Osteocyte (in vitro differentiated cells): ENCODE results near the gene RASSF4. TPM values are rescaled to one million over a fixed set of nuclear protein-coding genes. Genes with fewer than 3 reads are reported as not detected.

ENCODE experiments used
- DNase-seq: peaks from one replicate; pipeline ENCODE4 v3.0.0; 2021; ENCODE audit warnings: mixed read lengths; ENCODE audit not compliant: unreplicated experiment; ENCODE audit errors: extremely low spot score
- H3K27ac Mint-ChIP-seq: one replicate; pipeline ENCODE4 v1.8.0; 2021; ENCODE audit warnings: mild to moderate bottlenecking, mixed read lengths; ENCODE audit not compliant: unreplicated experiment
- H3K27me3 Mint-ChIP-seq: one replicate; pipeline ENCODE4 v1.8.0; 2021; ENCODE audit warnings: mixed read lengths; ENCODE audit not compliant: unreplicated experiment
- H3K36me3 Mint-ChIP-seq: one replicate; pipeline ENCODE4 v1.8.0; 2021; ENCODE audit warnings: mixed read lengths; ENCODE audit not compliant: unreplicated experiment
- H3K4me1 Mint-ChIP-seq: one replicate; pipeline ENCODE4 v1.8.0; 2021; ENCODE audit warnings: mixed read lengths; ENCODE audit not compliant: unreplicated experiment
- H3K4me3 Mint-ChIP-seq: one replicate; pipeline ENCODE4 v1.8.0; 2021; ENCODE audit warnings: mild to moderate bottlenecking, moderate library complexity, mixed read lengths; ENCODE audit not compliant: unreplicated experiment
- H3K9me3 Mint-ChIP-seq: one replicate; pipeline ENCODE4 v1.8.0; 2021; ENCODE audit warnings: mixed read lengths; ENCODE audit not compliant: unreplicated experiment
- CTCF ChIP-seq: fragments of 200-600 bp; sonication (generic); IDR thresholded peaks from 2 replicates; pipeline ENCODE4 v1.5.0; 2021; ENCODE audit warnings: antibody characterized with exemption, mild to moderate bottlenecking, moderate library complexity
- total RNA-seq: library from RNA; stranded (reverse); gene quantifications from 2 replicates; pipeline ENCODE4 v1.2.1, GENCODE V29; 2021

The RASSF4 gene
- total RNA-seq, 1 donor from 2014 or later: 11.8 TPM

DNA sequence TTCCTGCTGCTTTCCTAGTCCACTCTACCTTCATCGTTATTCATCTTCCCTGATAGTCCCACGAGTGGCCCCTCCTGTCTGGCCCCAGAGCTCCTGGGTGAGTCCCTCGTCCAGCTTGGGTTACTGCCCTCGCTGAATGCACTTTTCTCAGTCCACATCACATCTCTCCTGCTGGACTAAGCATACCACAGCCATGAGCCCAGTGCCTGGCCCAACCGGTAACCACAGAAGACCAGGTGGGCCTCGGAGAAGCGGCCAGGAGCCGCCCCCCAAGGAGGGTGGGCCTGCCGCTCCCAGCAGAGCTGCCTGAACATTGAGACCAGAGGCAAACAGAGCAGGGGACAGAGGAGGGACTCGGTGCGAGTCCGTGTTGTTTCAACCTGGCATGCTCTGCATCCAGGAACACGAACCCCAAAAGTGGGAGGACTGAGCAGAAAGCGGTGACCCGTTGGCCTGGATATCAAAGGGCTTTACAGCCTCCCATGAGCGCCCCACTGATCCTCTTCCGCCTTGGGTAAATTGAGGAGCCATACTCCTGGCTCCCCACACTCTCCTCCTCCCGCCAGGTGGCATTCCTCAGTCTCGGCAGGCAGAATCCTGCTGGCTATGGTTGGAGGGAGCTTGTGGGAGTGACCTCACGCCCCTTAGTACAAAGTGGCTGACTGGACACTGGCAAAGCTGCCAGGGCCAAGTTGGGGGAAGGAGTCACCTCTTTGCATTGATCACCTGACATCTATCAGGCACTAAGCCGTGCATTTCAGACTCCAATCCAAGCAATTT lies 35.2 kb upstream of the RASSF4 start:
- H3K36me3 Mint-ChIP-seq: no peaks in the 10 kb centered on the region
- H3K9me3 Mint-ChIP-seq: no peaks in the 10 kb centered on the region
- TF ChIP-seq CTCF: no peak
- no peak overlapping the region for H3K27ac Mint-ChIP-seq
- H3K4me1 Mint-ChIP-seq: no peaks in the 10 kb centered on the region
- H3K27me3 Mint-ChIP-seq: peaks cover 22% of the 10 kb centered on the region
- no peak overlapping the region for H3K4me3 Mint-ChIP-seq
- peak; percentile 71 for DNase-seq

DNA sequence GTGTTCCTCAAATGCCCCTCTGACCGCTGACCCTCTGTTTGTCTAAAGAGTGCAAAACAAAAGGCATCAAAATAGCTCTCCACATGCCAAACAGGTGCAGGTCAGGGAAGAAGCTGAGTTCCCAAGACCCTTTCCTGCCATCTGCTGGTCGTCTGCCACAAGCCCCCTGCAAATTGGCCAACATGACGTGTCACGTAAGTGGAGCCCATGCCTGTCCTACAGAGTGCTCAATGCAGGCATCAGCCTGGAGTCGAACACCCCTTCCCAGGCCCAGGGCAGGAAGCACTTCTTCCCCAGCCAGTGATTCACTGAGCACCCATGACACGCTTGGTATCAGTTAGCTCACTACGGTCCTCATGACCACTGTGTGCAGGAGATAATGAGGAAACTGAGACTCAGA lies 34.4 kb upstream of the RASSF4 start:
- peak; percentile 49 for TF ChIP-seq CTCF
- H3K9me3 Mint-ChIP-seq: no peaks in the 10 kb centered on the region
- H3K4me3 Mint-ChIP-seq: no peak overlapping the region
- H3K4me1 Mint-ChIP-seq: no peaks in the 10 kb centered on the region
- peak; percentile 54 for DNase-seq
- peaks cover 18% of the 10 kb centered on the region for H3K27me3 Mint-ChIP-seq
- no peaks in the 10 kb centered on the region for H3K36me3 Mint-ChIP-seq
- H3K27ac Mint-ChIP-seq: no peak overlapping the region

- H3K36me3 Mint-ChIP-seq: no peaks in the 10 kb centered on the region
- H3K9me3 Mint-ChIP-seq: no peaks in the 10 kb centered on the region
- TF ChIP-seq CTCF: no peak
- peaks cover 13% of the 10 kb centered on the region for H3K27me3 Mint-ChIP-seq
- H3K4me3 Mint-ChIP-seq: no peak overlapping the region
- no peaks in the 10 kb centered on the region for H3K4me1 Mint-ChIP-seq
- no peak for DNase-seq
- no peak overlapping the region for H3K27ac Mint-ChIP-seq
Observed at GRCh38 chr10:44925811-44926750, 33.5 kb upstream of the RASSF4 start.

DNA sequence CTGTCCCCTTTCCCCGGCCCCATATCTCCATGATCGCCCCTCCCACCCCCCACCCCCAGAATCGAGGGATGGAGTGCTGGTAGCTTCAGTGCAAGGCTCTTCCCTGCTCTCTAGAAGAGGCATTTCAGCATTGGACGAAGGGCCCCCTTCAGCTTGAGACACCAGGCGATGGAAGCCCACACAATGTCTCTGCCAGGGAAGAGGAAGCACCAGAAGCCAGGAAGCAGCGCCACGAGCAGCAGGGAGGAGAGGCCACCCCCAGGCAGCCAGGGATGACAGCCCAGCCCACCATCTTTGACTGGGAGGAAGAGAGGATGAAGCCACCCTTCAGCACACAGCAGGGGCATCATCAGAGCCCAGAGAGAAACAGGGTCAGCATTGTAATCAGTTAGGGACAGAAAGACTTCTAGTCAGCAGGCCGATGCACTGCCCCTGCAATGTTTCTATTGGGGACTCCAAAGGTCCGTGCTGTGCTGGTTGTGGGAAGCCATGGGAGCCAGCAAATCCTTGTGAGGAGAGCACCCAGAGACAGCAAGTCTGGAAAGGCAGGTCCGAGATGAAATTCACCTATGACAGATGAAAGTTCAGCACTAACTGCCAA lies 32.8 kb upstream of the RASSF4 start:
- TF ChIP-seq CTCF: no peak
- peaks cover 14% of the 10 kb centered on the region for H3K27me3 Mint-ChIP-seq
- no peaks in the 10 kb centered on the region for H3K4me1 Mint-ChIP-seq
- H3K4me3 Mint-ChIP-seq: no peak overlapping the region
- no peaks in the 10 kb centered on the region for H3K9me3 Mint-ChIP-seq
- no peak overlapping the region for H3K27ac Mint-ChIP-seq
- no peaks in the 10 kb centered on the region for H3K36me3 Mint-ChIP-seq
- DNase-seq: no peak

GRCh38 chr10:44927352-44927751 lies 32.2 kb upstream of the RASSF4 start:
- no peak for DNase-seq
- no peak overlapping the region for H3K27ac Mint-ChIP-seq
- H3K4me1 Mint-ChIP-seq: no peaks in the 10 kb centered on the region
- no peak overlapping the region for H3K4me3 Mint-ChIP-seq
- H3K9me3 Mint-ChIP-seq: no peaks in the 10 kb centered on the region
- no peak for TF ChIP-seq CTCF
- peaks cover 14% of the 10 kb centered on the region for H3K27me3 Mint-ChIP-seq
- H3K36me3 Mint-ChIP-seq: no peaks in the 10 kb centered on the region
